Endothelial cell of umbilical vein (primary cell): ENCODE measurements around the gene IPO5.

Experiments used
- POLR2A ChIP-seq: IDR thresholded peaks from 2 replicates; pipeline ENCODE4 v1.6.1; 2012; ENCODE audit warnings: low read depth, mild to moderate bottlenecking, control low read depth, low read length
- POLR2AphosphoS5 ChIP-seq: IDR thresholded peaks from 2 replicates; pipeline ENCODE4 v1.6.1; 2012; ENCODE audit warnings: low read depth, mild to moderate bottlenecking, control low read depth, low read length, moderate library complexity; ENCODE audit not compliant: insufficient read depth
- TF ChIP-seq, protein P1 (sequence below), 2 donors: IDR thresholded peaks; 1 replicate in 1 of 2; 2 replicates in 1 of 2; pipeline ENCODE4 v1.5.1; 2011; ENCODE audit warnings: low read length in 2 of 2, mild to moderate bottlenecking in 2 of 2, moderate library complexity in 2 of 2, control low read depth in 1 of 2, inconsistent platforms in 1 of 2, low read depth in 1 of 2; ENCODE audit not compliant: insufficient read depth in 1 of 2; ENCODE audit errors: extremely low read depth in 1 of 2

DNA sequence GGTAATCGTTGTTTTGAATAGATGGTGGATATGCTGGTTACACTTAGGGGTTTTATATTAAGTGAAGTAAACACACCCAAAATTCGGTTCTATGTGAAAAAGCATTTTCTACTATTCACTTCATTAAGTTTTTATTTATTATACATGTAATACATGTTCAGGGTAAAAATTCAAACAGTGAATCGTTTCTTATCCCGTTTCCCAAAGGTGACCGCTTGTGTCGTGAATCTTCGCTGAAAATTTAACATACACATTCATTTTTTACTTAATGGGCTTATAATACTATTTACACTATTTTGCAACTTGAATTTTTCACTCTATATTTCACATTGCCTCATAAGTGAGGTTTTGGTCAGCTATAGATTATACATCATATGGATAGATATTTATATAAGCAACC is 24.5 kb downstream of the IPO5 start:
- TF ChIP-seq, protein P1, sequence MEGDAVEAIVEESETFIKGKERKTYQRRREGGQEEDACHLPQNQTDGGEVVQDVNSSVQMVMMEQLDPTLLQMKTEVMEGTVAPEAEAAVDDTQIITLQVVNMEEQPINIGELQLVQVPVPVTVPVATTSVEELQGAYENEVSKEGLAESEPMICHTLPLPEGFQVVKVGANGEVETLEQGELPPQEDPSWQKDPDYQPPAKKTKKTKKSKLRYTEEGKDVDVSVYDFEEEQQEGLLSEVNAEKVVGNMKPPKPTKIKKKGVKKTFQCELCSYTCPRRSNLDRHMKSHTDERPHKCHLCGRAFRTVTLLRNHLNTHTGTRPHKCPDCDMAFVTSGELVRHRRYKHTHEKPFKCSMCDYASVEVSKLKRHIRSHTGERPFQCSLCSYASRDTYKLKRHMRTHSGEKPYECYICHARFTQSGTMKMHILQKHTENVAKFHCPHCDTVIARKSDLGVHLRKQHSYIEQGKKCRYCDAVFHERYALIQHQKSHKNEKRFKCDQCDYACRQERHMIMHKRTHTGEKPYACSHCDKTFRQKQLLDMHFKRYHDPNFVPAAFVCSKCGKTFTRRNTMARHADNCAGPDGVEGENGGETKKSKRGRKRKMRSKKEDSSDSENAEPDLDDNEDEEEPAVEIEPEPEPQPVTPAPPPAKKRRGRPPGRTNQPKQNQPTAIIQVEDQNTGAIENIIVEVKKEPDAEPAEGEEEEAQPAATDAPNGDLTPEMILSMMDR (IDR thresholded peaks at IDR 0.05; ENCODE audit: extremely low read depth in 1 of 2, insufficient read depth in 1 of 2, low read depth in 1 of 2, low read length in 2 of 2): no peak
- TF ChIP-seq POLR2A (no peak), POLR2AphosphoS5 (no peak)
